NOMO-1 (cell line): ENCODE results near the gene EIF1AD.
A peak's percentile ranks its signal among the peaks of the same experiment; 100 is the strongest.
"Not testable (repeated sequence)": the region's sequence is repeated elsewhere in the genome, so short reads cannot be mapped to it uniquely, and the experiment has no call there.

Experiments
- DNase-seq, 2 experiments: peaks; one replicate each; lab custom pipeline; 2025; ENCODE audit not compliant: unreplicated experiment in 2 of 2; lab: John Stamatoyannopoulos, UW

EIF1AD gene

DNA sequence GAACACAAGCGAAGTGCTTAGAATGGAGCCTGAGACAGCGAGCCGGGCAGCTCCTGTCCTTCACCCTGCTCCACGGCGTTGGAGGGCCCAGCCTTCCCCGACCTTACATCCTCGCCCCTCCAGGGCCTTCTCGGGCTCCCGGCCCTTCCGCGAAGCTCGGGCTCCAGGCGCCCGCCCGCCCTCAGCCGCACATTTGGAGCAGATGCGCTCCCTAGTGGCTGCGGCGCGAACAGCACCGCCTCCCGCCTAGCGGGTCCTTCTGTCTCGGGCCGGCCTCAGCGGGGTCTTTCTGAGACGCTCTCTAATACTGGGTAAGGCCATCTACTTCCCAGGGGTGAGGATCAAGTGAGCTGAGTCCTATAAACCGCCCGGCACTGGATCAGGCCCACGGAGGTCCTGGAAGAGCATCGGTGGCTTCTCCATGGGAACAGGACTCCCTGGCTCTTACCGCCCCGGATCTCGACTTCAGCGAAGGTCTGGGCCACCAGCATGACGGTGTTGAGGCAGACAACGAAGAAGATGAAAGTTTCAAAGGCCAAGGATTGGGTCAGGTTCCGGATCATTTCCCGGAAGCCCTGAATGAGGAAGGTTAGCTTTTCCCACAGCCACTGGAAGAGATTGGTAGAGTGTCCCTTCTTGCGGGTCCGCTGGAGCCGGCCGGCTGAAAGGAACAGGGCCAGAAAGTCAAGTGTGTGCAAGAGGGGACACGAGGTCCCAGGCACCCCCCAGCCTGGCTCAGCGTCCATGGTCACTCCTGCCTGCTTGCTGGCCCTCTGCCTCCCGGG lies 20.6 kb upstream of the EIF1AD start:
- DNase-seq, result peak; percentile 55 to 76

DNA sequence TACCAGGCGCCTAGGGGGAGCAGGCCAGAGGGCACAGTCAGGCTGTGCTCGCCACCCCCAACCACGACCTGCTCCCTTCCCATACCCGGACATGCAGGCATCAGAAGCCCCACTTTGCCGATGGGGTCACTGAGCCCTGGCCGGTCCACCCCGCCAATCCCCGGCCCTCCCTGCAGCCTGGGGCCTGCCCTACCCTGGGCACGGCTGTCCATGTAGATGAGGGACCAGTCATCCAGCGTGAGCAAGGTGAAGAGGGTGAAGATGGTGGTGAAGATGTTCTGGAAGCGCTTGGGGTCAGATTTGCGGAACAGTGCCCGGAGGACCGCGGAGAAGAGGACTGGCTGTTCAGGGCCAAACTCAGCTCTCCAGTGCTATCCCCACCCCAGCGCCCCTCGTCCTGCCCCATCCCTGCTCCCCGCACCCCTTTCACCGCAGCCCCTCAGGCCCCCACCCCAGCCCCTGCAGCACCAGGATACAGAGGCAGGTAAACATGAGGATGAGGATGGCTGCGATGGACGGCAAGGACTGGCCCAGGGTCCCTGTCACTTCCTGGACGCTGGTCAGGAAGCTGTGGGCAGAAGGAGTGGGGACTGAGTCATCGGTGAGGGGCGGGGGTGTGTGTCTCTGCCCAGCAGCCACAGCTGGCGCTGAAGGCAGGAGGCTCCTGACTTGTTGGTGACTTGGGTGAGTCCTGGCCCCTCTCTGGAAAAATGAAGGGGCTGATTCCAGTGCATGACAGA lies 18.8 kb upstream of the EIF1AD start:
- DNase-seq, result peak; percentile 68 to 78

DNA sequence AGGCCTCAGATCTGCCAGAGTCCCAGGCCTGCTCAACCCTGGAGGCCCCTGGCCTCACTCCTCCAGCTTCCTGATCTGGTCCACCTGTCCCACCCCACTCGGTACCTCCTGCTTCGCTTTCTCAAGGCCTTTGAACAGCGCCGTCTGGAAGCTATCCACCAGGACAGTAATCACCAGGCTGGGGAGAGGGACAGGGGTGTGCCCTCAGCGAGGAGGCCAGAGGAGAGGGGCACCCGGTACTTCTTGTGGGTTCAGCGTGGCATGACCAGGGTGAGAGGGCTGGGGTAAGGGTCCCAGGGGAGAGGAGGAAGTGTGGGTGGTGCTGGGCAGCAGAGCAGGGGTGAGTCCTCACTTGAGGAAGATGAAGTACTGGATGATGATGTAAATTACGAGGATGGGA lies 18.3 kb upstream of the EIF1AD start:
- no peak for DNase-seq

- DNase-seq, result no peak
Measured at GRCh38 chr11:66017321-66017720, 15.4 kb upstream of the EIF1AD start.

GRCh38 chr11:66016793-66017177 lies 14.8 kb upstream of the EIF1AD start:
- no peak for DNase-seq

DNA sequence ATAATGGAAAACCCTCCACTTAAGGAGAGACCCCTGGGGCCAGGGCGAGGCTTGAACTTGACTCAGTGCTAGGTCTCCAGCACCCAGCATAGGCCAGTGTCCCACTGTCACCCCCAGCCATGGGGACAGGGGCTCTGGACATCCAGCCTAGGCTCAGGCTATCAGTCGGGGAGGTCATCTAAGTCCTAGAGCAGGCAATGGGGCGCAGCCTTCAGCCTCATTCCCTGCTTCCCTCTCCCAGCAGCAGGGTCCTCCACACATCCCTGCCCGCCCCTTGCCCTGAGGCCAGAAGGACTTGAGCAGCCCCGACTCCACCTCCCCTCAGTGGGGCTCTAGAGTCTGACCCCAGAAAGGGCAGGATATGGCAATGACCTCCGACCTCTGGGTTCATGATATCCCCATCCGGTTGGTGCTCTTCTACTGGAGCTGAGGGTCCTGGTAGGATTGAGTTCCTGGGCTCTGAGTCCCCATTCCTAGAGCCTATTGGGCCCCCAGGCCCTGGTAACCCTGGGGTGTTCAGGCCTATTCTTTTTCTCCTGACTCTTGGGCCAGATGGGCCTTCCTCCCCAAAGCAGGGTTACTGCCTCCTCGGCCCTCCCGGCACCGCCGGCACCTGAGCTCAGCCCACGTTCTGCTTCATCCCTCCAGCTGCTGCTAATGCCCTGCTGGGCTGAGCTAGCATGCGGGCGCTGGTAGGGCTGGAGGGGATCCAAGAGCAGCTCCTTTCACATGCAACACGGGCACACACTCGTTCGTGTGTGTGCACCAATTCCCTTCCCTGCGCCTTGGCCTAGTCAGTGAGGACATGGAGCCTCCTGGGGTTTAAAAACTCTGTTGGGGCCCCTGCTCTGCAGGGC lies 14.2 kb upstream of the EIF1AD start:
- DNase-seq, result no peak

DNA sequence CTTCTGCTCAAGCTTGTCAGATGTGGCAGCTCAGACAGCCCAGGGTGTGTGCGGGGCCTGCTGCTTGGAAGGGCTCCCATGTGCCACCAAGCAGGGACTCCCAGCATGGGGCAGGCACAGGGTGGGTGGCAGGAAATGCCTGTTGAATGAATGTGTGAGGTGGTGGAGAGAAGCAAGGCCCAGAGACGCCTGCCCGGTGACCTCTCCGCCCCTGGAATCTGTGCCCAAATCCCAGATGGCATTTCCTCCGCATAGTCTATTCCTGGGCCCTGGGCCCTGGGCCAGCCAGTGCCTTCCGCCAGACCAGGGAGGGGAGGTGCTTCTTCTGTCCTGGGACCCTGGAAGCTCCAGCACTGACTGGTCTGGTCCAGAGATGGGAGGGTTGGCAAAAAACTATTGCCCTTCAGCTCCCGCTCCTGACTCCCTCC lies 13.5 kb upstream of the EIF1AD start:
- DNase-seq, result no peak

- DNase-seq, result no peak
Measured at GRCh38 chr11:66014804-66015453, 13.0 kb upstream of the EIF1AD start.

DNA sequence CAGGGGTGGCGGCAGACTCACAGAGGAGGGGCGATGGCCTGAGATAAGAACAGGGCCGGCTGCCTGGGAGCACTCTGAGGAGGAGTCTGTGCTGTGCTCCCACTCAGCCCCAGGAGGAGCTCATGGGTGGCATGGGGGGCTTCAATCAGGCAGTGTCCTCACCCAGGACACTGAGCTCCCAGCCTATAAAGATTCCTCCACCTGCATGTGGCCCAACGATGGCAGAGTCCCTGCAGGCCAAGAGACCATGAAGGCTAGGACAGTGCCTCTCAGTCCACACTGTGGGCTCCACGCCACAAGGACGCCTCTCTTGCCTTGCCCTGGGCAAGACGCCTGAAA lies 11.8 kb upstream of the EIF1AD start:
- DNase-seq, result no peak

- DNase-seq, result no peak
Measured at GRCh38 chr11:66012946-66013761, 11.2 kb upstream of the EIF1AD start.

DNA sequence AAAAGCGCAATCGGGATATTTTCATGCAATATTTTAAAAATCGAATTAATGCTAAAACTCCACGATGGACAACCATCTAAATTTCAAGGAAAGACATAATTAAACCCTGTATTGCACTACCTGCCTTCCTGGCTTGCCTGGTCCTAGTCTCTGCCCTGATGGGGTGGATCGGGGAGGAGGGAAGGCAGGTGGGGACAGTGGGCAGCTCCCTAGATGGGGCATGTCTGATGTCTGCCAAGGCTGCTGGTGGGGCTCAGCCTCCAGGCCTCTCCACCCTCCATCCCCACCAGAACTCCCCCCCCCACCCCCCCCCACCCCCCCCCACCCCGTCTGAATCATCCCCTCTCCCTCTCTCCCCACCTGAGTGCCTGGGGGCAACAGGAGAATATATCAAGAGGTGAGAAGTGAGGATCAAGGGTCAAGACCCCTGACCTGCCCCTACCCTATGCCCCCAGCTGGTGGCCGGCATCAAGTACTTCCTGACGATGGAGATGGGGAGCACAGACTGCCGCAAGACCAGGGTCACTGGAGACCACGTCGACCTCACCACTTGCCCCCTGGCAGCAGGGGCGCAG lies 10.5 kb upstream of the EIF1AD start:
- no peak for DNase-seq

DNA sequence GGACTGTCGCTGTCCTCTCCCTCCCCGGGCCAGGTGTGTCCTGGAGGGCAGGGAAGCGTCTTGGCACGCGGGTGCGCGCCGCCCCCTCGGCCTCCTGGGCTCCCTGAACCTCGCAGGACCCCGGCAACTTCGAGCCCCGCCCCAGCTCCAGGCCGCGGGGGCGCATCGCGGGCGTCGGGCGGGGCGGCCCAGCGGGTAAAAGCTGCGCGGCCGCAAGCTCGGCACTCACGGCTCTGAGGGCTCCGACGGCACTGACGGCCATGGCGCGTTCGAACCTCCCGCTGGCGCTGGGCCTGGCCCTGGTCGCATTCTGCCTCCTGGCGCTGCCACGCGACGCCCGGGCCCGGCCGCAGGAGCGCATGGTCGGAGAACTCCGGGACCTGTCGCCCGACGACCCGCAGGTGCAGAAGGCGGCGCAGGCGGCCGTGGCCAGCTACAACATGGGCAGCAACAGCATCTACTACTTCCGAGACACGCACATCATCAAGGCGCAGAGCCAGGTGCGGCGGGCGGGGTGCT lies 9.9 kb upstream of the EIF1AD start, which contains the start of gene CST6:
CST6 (plus strand) TSS at position 224 of the 519 bp plus-strand sequence; CDS start at position 261, 37 bp downstream.
- DNase-seq, result no peak

GRCh38 chr11:66011239-66011784 lies 9.4 kb upstream of the EIF1AD start:
- no peak for DNase-seq

DNA sequence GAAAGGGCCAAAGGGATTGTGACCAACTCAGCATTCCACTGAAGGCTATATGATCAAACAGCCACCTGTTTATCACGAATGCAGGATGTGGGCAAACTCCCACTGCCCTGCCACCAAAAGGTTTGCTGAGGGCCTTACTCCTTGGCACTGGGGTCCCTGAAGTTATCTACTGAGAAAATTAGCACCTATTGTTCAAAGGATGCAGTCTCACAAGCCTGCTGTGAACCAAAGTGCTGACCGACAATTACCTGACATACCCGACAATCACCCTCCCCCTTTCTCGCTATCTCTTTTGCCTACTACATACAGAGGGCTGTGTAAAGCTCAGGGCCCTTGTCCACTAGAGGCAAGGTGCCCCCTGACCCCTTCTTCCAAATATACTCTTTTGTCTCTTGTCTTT lies 8.1 kb upstream of the EIF1AD start:
- not testable (repeated sequence) for DNase-seq

- DNase-seq, result no peak
Measured at GRCh38 chr11:66008468-66009101, 6.6 kb upstream of the EIF1AD start.

DNA sequence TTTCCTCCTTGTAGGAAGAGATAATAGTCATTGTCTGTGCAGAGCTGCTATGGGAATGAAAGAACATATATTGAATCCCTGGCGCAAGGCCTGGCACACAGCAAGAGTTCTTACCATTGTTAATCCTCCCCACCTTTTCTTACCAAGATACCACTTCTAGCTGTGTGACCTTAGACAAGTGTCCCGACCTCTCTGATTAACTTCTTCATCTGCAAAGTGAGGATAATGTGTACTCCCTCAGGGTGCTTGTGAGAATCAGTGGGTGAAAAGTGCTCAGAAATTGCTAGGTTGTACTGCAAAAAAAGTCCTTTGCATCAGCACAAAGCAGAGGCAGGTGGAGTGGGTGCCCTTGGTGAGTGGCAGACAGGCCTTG lies 6.1 kb upstream of the EIF1AD start:
- no peak for DNase-seq

DNA sequence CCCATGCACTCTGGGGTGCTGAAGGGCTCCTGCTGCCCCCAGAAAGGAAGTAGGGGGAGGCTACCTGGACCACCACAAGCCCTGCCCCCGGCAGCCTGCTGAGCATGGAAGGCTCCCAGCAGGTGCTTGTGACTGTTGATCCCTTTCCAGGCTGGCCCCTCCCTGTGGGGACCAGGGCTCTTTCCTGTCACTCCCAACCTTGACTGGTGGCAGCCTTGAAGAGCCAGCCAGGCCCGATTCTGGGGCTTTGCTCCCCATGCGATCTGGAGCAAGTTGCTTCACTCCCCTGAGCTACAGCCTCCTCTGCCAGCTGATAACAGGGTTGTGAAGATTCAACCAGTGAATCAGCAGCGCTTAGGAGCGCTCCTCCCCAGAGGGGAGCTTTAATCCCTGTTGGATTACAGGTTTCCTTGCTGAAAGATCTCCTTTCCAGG lies 5.3 kb upstream of the EIF1AD start:
- DNase-seq, result no peak

DNA sequence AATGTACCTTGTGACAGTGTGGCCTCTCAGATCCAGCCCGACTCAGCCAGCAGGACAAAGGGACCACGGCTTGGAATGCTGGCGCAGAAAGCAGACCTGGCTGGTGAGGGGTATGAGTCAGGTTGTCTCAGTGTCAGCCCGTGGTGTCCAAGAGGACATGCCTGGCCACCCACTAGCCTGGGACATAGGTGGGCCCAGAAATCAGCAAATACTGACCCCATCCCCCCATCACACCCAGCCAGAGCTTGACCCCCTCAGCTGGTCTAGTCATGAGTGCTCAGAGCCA lies 4.9 kb upstream of the EIF1AD start:
- no peak for DNase-seq
